ENCODE measurements around the gene RNF208.

DNA sequence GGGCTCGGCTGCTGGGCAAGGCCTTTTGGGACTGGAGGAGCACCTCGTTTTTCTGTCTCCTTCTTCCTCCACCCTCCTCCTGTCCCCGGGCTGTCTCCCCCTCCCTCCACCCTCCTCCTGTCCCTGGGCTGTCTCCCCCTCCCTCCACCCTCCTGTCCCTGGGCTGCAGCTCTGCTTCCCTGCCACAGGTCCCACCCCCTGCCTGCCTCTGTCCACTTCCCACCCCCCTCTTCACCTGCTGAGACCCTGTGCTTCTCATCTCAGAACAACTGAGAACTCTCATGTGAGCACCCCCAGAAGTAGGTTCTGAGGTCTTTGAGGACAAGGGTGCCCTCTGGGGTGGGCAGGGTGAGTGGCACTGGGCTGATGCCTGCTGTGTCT lies 49.6 kb upstream of the RNF208 start:
- TF ChIP-seq, protein P1, sequence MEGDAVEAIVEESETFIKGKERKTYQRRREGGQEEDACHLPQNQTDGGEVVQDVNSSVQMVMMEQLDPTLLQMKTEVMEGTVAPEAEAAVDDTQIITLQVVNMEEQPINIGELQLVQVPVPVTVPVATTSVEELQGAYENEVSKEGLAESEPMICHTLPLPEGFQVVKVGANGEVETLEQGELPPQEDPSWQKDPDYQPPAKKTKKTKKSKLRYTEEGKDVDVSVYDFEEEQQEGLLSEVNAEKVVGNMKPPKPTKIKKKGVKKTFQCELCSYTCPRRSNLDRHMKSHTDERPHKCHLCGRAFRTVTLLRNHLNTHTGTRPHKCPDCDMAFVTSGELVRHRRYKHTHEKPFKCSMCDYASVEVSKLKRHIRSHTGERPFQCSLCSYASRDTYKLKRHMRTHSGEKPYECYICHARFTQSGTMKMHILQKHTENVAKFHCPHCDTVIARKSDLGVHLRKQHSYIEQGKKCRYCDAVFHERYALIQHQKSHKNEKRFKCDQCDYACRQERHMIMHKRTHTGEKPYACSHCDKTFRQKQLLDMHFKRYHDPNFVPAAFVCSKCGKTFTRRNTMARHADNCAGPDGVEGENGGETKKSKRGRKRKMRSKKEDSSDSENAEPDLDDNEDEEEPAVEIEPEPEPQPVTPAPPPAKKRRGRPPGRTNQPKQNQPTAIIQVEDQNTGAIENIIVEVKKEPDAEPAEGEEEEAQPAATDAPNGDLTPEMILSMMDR (conservative IDR thresholded peaks at IDR 0.05 in 1 of 2, IDR thresholded peaks at IDR 0.05 in 1 of 2; ENCODE audit: low read depth in 1 of 2, low read length in 2 of 2) = no peak
- TF ChIP-seq EZH2 (IDR thresholded peaks at IDR 0.05; ENCODE audit: low read length, missing control alignments) = no peak

Data from fibroblast of lung (primary cell).